KMS-11 (cell line): ENCODE measurements around the gene KBTBD13.

Source experiments
- H2AFZ ChIP-seq: fragments of 200-600 bp; sonication (generic); 2 replicates; pipeline ENCODE4 v1.6.1; 2016; ENCODE audit warnings: antibody characterized with exemption, mixed run types, low read depth
- H3K27ac ChIP-seq: fragments of 200-600 bp; sonication (generic); 2 replicates; pipeline ENCODE4 v1.6.1; 2016; ENCODE audit warnings: mild to moderate bottlenecking, mixed run types
- H3K27me3 ChIP-seq: fragments of 200-600 bp; sonication (generic); 2 replicates; pipeline ENCODE4 v1.6.1; 2017; ENCODE audit warnings: mild to moderate bottlenecking, low read depth, mixed run types, moderate library complexity; ENCODE audit not compliant: insufficient read depth
- H3K36me3 ChIP-seq: fragments of 200-600 bp; sonication (generic); 2 replicates; pipeline ENCODE4 v1.6.1; 2017; ENCODE audit warnings: mild to moderate bottlenecking, mixed run types; ENCODE audit not compliant: insufficient read depth
- H3K4me1 ChIP-seq: fragments of 200-600 bp; sonication (generic); 2 replicates; pipeline ENCODE4 v1.6.1; 2016; ENCODE audit warnings: mild to moderate bottlenecking, low read depth, mixed run types; ENCODE audit not compliant: poor library complexity, severe bottlenecking
- H3K4me2 ChIP-seq: fragments of 200-600 bp; sonication (generic); 2 replicates; pipeline ENCODE4 v1.7.0; 2016; ENCODE audit warnings: mild to moderate bottlenecking, mixed run types
- H3K4me3 ChIP-seq: fragments of 200-600 bp; sonication (generic); IDR thresholded peaks from 2 replicates; pipeline ENCODE4 v1.6.1; 2017; ENCODE audit warnings: low read depth, low read length, mixed read lengths; ENCODE audit not compliant: insufficient read depth
- H3K79me2 ChIP-seq: fragments of 200-600 bp; sonication (generic); 2 replicates; pipeline ENCODE4 v1.6.1; 2016; ENCODE audit warnings: low read depth, mixed run types; ENCODE audit not compliant: insufficient read depth
- H3K9ac ChIP-seq: fragments of 200-600 bp; sonication (generic); 2 replicates; pipeline ENCODE4 v1.6.1; 2016; ENCODE audit warnings: mild to moderate bottlenecking, mixed run types
- H4K20me1 ChIP-seq: fragments of 200-600 bp; sonication (generic); 2 replicates; pipeline ENCODE4 v1.6.1; 2016; ENCODE audit warnings: mild to moderate bottlenecking, mixed run types; ENCODE audit not compliant: insufficient read depth
- TF ChIP-seq, protein P1 (sequence below): fragments of 200-600 bp; sonication (generic); conservative IDR thresholded peaks from 2 replicates; pipeline ENCODE4 v1.6.1; 2017; ENCODE audit warnings: low read depth, mild to moderate bottlenecking, antibody characterized with exemption, low read length, moderate library complexity, mixed read lengths

The KBTBD13 gene

DNA sequence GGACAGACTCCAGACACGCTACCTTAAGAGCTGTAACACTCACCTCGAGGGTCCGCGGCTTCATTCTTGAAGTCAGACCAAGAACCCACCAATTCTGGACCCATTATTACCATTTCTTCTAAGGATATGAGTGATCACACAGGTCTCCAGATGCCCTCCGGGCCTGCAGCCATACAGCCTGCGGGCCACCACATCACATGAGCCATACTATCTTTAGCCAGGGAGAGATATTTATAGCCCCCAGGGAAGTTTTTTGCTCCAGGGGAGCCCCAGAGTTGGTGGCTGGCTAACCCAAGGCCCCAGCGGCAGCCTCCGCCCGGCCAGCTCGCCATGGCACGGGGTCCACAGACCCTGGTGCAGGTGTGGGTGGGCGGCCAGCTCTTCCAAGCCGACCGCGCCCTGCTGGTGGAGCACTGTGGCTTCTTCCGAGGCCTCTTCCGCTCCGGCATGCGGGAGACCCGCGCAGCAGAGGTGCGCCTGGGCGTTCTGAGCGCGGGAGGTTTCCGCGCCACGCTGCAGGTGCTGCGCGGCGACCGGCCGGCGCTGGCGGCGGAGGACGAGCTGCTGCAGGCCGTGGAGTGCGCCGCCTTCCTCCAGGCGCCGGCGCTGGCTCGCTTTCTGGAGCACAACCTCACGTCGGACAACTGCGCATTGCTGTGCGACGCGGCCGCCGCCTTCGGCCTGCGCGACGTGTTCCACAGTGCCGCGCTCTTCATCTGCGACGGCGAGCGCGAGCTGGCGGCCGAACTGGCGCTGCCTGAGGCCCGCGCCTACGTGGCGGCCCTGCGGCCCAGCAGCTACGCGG is at the start of gene KBTBD13:
Gene KBTBD13, plus strand, starts transcription at position 261 of the 805 bp plus-strand sequence. Its CDS starts 70 bp downstream, at position 331.
- no peaks in the 10 kb centered on the region for H3K4me1 ChIP-seq
- H3K4me2 ChIP-seq = no peak within 1 kb of the TSS
- no peak within 1 kb of the TSS for H3K9ac ChIP-seq
- H2AFZ ChIP-seq = no peak within 1 kb of the TSS
- TF ChIP-seq, protein P1, sequence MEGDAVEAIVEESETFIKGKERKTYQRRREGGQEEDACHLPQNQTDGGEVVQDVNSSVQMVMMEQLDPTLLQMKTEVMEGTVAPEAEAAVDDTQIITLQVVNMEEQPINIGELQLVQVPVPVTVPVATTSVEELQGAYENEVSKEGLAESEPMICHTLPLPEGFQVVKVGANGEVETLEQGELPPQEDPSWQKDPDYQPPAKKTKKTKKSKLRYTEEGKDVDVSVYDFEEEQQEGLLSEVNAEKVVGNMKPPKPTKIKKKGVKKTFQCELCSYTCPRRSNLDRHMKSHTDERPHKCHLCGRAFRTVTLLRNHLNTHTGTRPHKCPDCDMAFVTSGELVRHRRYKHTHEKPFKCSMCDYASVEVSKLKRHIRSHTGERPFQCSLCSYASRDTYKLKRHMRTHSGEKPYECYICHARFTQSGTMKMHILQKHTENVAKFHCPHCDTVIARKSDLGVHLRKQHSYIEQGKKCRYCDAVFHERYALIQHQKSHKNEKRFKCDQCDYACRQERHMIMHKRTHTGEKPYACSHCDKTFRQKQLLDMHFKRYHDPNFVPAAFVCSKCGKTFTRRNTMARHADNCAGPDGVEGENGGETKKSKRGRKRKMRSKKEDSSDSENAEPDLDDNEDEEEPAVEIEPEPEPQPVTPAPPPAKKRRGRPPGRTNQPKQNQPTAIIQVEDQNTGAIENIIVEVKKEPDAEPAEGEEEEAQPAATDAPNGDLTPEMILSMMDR = no peak
- no peak within 1 kb of the TSS for H3K4me3 ChIP-seq
- no peak within 1 kb of the TSS for H3K27ac ChIP-seq
- H3K27me3 ChIP-seq = no peaks in the 10 kb centered on the region; the same call in 1 of the 2 replicates
- H3K36me3 ChIP-seq = no peaks in the 10 kb centered on the region
- H4K20me1 ChIP-seq = no peaks in the 10 kb centered on the region
- H3K79me2 ChIP-seq = no peaks in the 10 kb centered on the region

DNA sequence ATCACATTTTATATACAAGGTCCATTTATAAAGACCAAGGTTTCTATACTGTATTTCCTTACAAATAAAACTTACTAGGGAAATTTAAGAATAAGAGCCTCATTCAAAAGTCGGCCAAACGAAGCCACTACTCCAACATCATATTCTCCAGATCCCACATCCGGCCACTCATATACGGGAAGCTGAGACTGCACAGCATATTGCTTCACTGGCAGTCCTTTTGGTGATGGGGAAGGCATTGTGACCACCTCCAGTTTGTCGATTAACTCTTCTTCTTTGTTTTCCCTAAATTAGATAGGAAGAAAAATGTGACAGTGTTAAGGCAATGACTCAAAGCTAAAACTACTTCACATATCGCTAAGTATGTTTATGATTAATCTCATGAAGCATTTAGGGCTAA is 49.8 kb upstream of the KBTBD13 start:
- Histone ChIP-seq H3K27me3 (no peaks in the 10 kb centered on the region), H3K79me2 (no peaks in the 10 kb centered on the region; the same call in 1 of the 2 replicates), H3K4me1 (peaks cover 12% of the 10 kb centered on the region), H2AFZ (no peak overlapping the region), H3K36me3 (no peaks in the 10 kb centered on the region; the same call in none of the 2 replicates), H3K9ac (no peak overlapping the region), H3K4me3 (no peak overlapping the region), H3K4me2 (no peak overlapping the region), H3K27ac (no peak overlapping the region), H4K20me1 (no peaks in the 10 kb centered on the region)
- TF ChIP-seq, protein P1 = no peak

DNA sequence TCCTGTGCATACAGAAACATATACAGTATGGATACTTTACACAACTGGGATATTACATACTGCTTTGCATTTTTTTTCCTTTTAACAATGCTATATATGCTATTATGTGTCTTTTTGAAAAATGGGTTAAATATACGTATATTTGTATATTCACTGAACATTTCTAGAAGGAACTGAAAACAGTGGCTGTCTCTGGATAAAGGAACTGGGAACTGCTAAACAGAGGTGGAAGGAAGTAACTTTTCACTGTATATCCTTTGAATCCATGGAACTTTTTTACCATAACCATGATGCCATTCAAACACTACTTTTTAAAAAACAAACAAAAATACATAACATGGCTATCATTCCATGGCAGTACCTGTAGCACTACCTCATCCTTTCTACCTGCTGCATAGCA is 49.0 kb upstream of the KBTBD13 start:
- H2AFZ ChIP-seq = no peak overlapping the region
- H3K9ac ChIP-seq = no peak overlapping the region
- no peaks in the 10 kb centered on the region; the same call in none of the 2 replicates for H3K36me3 ChIP-seq
- TF ChIP-seq, protein P1 = no peak
- peaks cover 12% of the 10 kb centered on the region for H3K4me1 ChIP-seq
- H3K27ac ChIP-seq = no peak overlapping the region
- no peaks in the 10 kb centered on the region; the same call in 1 of the 2 replicates for H3K79me2 ChIP-seq
- H3K27me3 ChIP-seq = no peaks in the 10 kb centered on the region
- no peaks in the 10 kb centered on the region for H4K20me1 ChIP-seq
- no peak overlapping the region; the same call in 1 of the 2 replicates for H3K4me2 ChIP-seq
- H3K4me3 ChIP-seq = no peak overlapping the region

DNA sequence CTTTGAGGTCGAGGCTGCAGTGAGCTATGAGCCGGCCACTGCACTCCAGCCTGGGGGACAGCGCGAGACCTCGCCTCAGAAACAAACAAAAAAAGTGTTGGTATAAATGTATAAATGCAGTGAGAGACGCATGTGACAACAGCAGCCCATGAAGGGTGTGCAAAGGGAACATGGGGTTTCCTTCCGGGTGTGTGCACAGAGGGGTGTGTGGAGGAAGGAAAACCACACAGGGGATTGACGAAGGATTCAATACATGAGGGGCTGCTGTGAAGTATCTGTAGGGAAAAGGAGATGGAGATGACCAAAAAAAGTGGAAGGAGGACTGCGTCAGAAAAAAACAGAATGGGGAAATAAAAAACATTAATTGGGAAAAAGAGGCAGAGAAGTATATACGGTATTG is 48.2 kb upstream of the KBTBD13 start:
- Histone ChIP-seq H3K27ac (no peak overlapping the region), H3K9ac (no peak overlapping the region), H3K4me2 (peak overlapping the region; percentile 97), H3K27me3 (no peaks in the 10 kb centered on the region), H3K4me3 (no peak overlapping the region), H2AFZ (no peak overlapping the region), H3K4me1 (peaks cover 12% of the 10 kb centered on the region), H3K36me3 (no peaks in the 10 kb centered on the region; the same call in 1 of the 2 replicates), H3K79me2 (no peaks in the 10 kb centered on the region; the same call in 1 of the 2 replicates), H4K20me1 (no peaks in the 10 kb centered on the region)
- TF ChIP-seq, protein P1 = no peak
